Embryonic facial prominence (tissue), 1 donor: ENCODE measurements around the gene TMEM161B.
"Not testable (repeated sequence)": the region's sequence is repeated elsewhere in the genome, so short reads cannot be mapped to it uniquely, and the experiment has no call there.

Source experiments
- DNase-seq: peaks from one replicate; pipeline ENCODE4 v3.0.0-alpha.2; 2016; ENCODE audit errors: extremely low spot score

Gene TMEM161B

GRCh38 chr5:88268385-88269184, at the start of gene TMEM161B:
TSS of gene TMEM161B (minus strand) at chr5:88268845. CDS start at chr5:88268723, 122 bp downstream.
- peak; percentile 75 for DNase-seq

GRCh38 chr5:88304356-88304755, 35.7 kb upstream of the TMEM161B start:
- DNase-seq, result no peak

DNA sequence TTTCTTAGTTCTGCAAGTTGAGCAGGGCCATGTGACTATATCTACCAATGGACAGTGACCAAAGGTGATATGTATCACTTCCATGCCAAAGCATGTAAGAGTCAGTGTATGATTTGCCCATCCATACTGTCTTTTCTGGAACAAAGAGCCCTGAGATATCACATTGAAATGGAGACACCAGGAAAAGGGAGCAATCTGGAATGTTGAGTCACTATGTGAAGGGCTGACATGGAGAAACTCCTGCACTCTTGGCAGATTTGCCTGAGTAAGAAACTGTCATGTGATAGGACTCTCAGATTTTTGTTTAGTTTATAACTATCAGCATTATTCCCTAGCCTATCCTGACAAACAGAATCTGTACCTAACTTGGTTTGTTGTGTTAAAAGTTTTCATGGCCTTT, 29.8 kb upstream of the TMEM161B start:
- DNase-seq, result no peak

DNA sequence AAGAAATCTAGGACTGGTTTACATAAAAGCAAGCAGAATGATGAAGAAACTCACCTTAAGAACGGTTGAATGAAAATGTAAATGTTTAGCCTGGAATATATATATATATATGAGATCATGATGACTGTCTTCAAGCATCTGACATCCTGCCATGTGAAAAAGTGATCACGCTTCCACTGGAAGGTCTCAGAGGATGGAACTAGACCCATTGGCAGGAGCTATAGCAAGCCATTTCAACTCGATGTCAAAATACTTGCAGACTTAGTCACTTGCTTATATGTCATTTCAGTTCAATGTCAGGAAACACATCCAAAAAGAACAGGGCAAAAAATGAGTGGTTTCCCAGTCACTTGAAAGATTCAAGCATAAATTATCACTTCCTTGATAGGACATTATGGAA, 22.2 kb upstream of the TMEM161B start:
- DNase-seq, result no peak

- DNase-seq, result no peak
Observed at GRCh38 chr5:88288528-88289197, 20.0 kb upstream of the TMEM161B start.

GRCh38 chr5:88287846-88288527, 19.3 kb upstream of the TMEM161B start:
- DNase-seq, result no peak

DNA sequence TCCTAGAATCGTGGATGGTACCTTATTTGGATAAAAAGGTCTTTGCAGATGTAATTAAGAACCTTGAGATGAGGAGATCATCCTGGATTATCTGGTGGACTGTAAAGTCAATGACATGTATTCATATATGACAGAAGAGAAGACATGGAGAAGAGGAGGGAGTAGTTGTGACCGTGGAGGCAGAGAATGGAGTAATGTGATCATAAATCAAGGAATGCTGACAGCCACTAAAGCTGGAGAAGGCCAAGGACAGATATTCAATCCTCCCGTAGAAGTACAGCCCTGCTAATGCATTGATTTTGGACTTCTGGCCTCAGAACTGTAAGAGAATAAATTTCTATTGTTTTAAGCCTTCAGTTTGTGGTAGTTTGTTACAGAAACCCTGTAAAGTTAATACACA, 18.7 kb upstream of the TMEM161B start:
- DNase-seq, result no peak

DNA sequence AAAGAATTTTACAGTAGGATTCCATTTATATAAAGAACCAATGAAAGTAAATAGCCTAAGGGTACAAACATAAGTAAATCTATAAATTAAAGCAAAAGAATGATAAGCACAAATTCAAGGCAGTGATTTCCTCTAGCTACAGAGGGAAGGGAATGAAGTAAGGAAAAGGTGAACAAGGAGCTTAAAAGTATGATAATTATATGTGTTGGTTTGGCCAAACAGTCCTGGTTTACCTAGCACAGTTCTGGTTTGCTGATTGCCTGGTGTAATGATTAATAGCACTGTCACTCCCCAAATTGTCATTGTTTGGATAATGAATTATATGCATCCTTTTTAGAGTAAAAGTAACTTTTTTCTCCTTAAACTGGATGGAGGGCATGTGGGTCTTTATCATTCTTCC, 15.0 kb upstream of the TMEM161B start:
- DNase-seq, result no peak

DNA sequence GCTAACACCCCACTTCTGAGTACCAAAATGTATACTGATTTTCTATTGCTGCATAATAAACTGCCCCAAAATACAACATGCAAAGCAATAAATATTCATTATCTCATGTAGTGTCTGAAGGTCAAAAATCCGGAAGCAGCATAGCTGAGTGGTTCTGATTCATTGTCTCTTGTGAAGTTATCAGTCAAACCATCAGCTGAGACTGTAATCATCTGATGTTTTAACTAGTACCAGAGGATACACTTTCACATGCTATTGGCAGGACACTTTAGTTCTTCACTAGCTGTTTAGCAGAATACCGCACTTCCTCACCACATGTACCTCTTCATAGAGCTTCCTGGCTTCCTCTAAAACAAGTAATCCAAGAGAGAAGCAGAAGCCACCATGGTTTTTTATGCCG, 12.7 kb upstream of the TMEM161B start:
- no peak for DNase-seq

- DNase-seq, result no peak
Observed at GRCh38 chr5:88279584-88279983, 10.9 kb upstream of the TMEM161B start.

DNA sequence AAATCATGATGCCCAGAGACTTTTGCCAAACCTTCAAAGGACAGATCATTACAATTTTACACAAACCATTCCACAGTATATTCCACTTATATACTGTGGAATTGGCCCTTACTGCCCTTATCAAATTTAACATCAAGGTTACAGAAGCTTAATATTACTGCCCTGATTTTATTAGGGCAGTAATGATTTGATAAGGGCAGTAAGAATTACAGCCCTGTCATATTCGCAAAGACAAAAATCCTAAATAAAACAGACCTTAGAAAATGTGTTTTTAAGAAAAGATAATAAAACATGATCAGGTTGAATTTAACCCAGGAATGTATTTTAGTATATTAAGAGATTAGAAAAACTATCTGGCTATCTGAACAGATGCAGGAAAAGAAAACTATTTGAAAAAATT, 7.7 kb upstream of the TMEM161B start:
- no peak for DNase-seq

- DNase-seq, result no peak
Observed at GRCh38 chr5:88275581-88275980, 6.9 kb upstream of the TMEM161B start.

GRCh38 chr5:88269222-88269771, 652 bp upstream of the TMEM161B start:
- no peak for DNase-seq

GRCh38 chr5:88264565-88264964, 4.1 kb downstream of the TMEM161B start:
- not testable (repeated sequence) for DNase-seq

- no peak for DNase-seq
Observed at GRCh38 chr5:88263349-88263748, 5.3 kb downstream of the TMEM161B start.

DNA sequence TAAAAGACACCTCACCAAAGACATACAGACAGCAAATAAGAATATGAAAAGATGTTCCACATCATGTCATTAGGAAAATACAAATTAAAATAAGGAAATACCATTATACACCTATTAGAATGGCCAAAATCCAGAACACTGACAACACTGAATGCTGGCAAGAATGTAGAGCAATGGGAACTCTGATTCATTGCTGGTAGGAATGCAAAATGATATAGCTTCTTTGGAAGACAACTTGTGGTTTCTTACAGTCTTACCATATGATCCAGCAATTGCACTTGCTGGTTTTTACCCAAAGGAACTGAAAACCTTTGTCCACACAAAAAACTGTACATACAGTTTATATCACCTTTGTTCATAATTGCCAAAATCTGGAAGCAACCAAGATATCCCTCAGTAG, 6.5 kb downstream of the TMEM161B start:
- DNase-seq, result no peak

GRCh38 chr5:88258636-88259035, 10.0 kb downstream of the TMEM161B start:
- no peak for DNase-seq

DNA sequence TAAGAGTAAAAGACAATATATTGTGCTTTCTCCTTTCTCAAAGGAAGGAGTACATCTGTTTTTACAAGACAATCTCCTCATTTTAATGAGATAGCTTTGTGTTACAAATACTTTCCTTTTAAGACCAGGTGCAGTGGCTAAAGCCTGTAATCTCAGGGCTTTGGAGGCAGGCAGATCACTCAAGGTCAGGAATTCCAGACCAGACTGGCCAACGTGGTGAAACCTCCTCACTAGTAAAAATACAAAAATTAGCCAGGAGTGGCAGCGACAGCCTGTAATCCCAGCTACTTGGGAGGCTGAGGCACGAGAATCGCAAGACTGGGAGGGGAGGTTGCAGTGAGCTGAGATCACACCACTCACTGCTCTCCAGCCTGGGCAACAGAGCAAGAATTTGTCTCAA, 11.8 kb downstream of the TMEM161B start:
- no peak for DNase-seq

- no peak for DNase-seq
Observed at GRCh38 chr5:88256037-88256436, 12.6 kb downstream of the TMEM161B start.

DNA sequence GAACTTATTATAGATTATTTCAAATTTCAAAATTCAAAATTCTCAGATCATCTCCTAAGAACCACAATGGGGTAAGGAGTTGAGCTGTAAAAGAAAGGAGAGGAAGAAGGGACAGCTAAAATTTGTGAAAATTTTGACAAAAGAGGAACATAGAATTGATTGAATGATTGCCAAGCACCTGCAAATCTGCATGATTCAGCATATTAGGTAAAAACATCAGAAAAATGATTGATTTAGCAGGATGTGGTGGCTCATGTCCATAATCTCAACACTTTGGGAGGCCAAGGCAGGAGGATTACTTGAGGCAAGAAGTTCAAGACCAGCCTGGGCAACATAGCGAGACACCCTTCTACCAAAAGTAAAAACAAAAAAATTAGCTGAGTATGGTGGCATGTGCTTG, 14.3 kb downstream of the TMEM161B start:
- DNase-seq, result no peak

GRCh38 chr5:88251048-88251711, 17.5 kb downstream of the TMEM161B start:
- no peak for DNase-seq

DNA sequence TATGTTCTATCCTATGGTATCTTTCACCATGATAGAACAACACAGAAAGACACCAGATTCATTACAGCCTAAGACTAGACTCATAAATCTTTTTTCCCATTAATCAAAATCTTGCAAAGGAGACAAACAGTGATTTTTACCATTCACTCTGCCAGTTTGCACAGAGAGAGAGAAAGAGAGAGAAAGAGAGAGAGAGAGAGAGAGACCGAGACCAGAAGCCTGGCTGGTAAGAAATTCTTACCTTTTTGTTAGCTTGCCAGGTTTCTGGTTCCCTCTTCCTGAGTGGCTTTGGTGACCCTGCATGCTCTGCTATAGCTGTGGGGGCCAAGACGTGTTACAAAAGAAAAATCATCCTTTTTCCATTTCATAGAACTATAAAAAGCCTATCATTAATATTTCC, 18.6 kb downstream of the TMEM161B start:
- no peak for DNase-seq
